ENCODE results near the gene CRTC3.

GRCh38 chr15:90599644-90600043 lies 69.9 kb downstream of the CRTC3 start:
- TF ChIP-seq, protein P1, sequence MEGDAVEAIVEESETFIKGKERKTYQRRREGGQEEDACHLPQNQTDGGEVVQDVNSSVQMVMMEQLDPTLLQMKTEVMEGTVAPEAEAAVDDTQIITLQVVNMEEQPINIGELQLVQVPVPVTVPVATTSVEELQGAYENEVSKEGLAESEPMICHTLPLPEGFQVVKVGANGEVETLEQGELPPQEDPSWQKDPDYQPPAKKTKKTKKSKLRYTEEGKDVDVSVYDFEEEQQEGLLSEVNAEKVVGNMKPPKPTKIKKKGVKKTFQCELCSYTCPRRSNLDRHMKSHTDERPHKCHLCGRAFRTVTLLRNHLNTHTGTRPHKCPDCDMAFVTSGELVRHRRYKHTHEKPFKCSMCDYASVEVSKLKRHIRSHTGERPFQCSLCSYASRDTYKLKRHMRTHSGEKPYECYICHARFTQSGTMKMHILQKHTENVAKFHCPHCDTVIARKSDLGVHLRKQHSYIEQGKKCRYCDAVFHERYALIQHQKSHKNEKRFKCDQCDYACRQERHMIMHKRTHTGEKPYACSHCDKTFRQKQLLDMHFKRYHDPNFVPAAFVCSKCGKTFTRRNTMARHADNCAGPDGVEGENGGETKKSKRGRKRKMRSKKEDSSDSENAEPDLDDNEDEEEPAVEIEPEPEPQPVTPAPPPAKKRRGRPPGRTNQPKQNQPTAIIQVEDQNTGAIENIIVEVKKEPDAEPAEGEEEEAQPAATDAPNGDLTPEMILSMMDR (conservative IDR thresholded peaks at IDR 0.05; ENCODE audit: low read depth, low read length), result no peak
- TF ChIP-seq EZH2 (IDR thresholded peaks at IDR 0.05; ENCODE audit: borderline replicate concordance, low read depth, low read length, poor library complexity, severe bottlenecking), result no peak

Measured in A673 (cell line).